ENCODE measurements around the gene SORD.

DNA sequence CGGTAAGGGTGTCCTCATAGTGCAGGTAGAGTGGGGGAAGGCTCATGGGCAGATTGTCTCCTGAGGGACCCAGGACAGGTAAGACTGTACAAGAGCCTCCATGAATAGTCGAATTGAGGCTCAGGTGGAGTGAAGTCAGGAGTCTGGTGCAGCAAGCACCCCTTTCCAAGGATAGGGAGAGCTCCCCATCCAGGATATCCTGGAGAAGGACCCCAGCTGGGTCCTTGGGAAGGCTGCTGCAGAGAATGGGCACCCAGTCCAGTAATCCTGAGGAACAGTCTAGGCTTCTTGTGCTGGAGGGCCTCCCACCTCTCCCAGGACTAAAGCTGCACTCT lies 91.7 kb downstream of the SORD start:
- TF ChIP-seq EZH2 (IDR thresholded peaks at IDR 0.05; ENCODE audit: borderline replicate concordance, low read depth, low read length, severe bottlenecking) (no peak), CTCF (IDR thresholded peaks at IDR 0.05; ENCODE audit: borderline replicate concordance, extremely low read depth, low read length, poor library complexity, severe bottlenecking) (no peak)
